Activated T-helper 17 cell treated with anti-CD3 and anti-CD28 coated beads, Interleukin-2, amount 50 U/mL, for 72 hours (primary cell): ENCODE results near the gene SKP1. TPM values are rescaled to one million over a fixed set of nuclear protein-coding genes. Genes with fewer than 3 reads are reported as not detected.

Experiments
- ATAC-seq: fragments of 150-1000 bp; cut with Tn5 transposase; replicated peaks from 2 replicates; pipeline ENCODE4 v1.10.0; 2021; ENCODE audit warnings: mild to moderate bottlenecking, moderate library complexity
- H3K27ac Mint-ChIP-seq: one replicate; pipeline ENCODE4 v1.8.0; 2022; ENCODE audit warnings: mixed read lengths
- H3K27me3 Mint-ChIP-seq: one replicate; pipeline ENCODE4 v1.8.0; 2022; ENCODE audit warnings: mixed read lengths
- H3K36me3 Mint-ChIP-seq: one replicate; pipeline ENCODE4 v1.8.0; 2022; ENCODE audit warnings: low read depth, mild to moderate bottlenecking, mixed read lengths
- H3K4me1 Mint-ChIP-seq: one replicate; pipeline ENCODE4 v1.8.0; 2022; ENCODE audit warnings: mixed read lengths
- H3K4me3 Mint-ChIP-seq: one replicate; pipeline ENCODE4 v1.8.0; 2022; ENCODE audit warnings: mild to moderate bottlenecking, mixed read lengths
- H3K9me3 Mint-ChIP-seq: one replicate; pipeline ENCODE4 v1.8.0; 2022; ENCODE audit warnings: mixed read lengths
- total RNA-seq, 2 donors: library from RNA; stranded (reverse); gene quantifications; one replicate each; pipeline ENCODE4 v1.2.3, GENCODE V29; 2022

Gene SKP1
- total RNA-seq, 2 donors from 2014 or later, result 152 to 209 TPM

DNA sequence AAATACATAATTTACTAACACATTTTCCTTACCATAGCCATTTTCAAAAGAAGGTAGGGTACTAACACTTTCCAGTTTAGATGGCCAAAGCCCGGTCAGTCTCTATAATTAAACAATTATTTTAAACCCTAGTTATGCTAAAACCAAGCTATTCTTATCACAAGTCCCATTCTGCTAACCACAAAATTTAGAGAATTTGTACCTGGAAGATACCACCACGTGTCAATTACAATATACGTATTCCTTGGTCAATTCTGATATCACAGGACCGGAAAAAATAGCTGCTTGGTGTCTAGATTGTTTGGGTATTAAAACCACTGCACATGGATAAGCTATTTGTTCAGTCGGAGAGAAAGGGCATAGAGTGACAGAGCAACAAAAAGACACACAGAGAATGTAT lies 18.9 kb upstream of the SKP1 start:
- ATAC-seq, result no peak
- H3K4me1 Mint-ChIP-seq, result no peaks in the 10 kb centered on the region
- no peak overlapping the region for H3K27ac Mint-ChIP-seq
- no peaks in the 10 kb centered on the region for H3K27me3 Mint-ChIP-seq
- H3K36me3 Mint-ChIP-seq, result peaks cover 67% of the 10 kb centered on the region
- H3K4me3 Mint-ChIP-seq, result no peak overlapping the region
- no peaks in the 10 kb centered on the region for H3K9me3 Mint-ChIP-seq

DNA sequence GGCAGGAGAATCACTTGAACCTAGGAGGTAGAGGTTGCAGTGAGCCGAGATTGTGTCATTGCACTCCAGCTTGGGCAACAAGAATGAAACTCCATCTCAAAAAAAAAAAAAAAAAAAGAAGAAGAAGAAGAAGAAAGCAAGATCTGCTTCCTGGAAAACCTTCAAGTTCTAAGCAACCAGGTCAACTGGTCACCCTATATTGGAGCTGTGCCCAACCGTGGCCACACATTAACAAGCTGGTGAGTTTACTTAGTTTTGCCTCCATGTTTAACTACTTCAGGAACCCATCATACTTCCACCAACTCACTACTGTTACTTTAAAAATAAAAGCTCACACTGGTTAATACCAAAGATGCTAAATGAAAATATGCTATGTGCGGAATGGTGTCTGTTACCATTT lies 12.3 kb upstream of the SKP1 start:
- H3K4me1 Mint-ChIP-seq, result no peaks in the 10 kb centered on the region
- H3K36me3 Mint-ChIP-seq, result peaks cover under 1% of the 10 kb centered on the region
- no peak overlapping the region for H3K4me3 Mint-ChIP-seq
- no peak overlapping the region for H3K27ac Mint-ChIP-seq
- no peaks in the 10 kb centered on the region for H3K9me3 Mint-ChIP-seq
- no peaks in the 10 kb centered on the region for H3K27me3 Mint-ChIP-seq
- ATAC-seq, result no peak

DNA sequence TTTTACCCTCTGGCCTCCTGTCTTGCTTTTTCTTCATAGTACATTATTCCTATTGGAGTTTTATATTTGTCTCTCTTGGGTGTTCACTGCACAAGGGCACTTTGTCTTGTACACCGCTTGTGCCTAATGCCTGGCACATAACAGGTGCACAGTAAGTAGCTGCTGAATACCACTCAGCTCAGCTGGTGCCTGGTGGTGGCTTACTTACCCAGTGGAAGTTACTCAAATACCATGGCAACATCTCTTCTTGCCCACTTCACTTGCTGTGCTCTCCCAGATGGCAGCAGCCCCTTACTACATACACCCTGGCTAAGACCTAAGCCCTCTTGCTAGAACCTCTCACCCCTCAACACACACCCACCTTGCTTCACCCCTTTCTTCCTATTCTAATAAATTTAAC lies 11.3 kb upstream of the SKP1 start:
- no peak overlapping the region for H3K4me3 Mint-ChIP-seq
- no peaks in the 10 kb centered on the region for H3K9me3 Mint-ChIP-seq
- no peaks in the 10 kb centered on the region for H3K36me3 Mint-ChIP-seq

DNA sequence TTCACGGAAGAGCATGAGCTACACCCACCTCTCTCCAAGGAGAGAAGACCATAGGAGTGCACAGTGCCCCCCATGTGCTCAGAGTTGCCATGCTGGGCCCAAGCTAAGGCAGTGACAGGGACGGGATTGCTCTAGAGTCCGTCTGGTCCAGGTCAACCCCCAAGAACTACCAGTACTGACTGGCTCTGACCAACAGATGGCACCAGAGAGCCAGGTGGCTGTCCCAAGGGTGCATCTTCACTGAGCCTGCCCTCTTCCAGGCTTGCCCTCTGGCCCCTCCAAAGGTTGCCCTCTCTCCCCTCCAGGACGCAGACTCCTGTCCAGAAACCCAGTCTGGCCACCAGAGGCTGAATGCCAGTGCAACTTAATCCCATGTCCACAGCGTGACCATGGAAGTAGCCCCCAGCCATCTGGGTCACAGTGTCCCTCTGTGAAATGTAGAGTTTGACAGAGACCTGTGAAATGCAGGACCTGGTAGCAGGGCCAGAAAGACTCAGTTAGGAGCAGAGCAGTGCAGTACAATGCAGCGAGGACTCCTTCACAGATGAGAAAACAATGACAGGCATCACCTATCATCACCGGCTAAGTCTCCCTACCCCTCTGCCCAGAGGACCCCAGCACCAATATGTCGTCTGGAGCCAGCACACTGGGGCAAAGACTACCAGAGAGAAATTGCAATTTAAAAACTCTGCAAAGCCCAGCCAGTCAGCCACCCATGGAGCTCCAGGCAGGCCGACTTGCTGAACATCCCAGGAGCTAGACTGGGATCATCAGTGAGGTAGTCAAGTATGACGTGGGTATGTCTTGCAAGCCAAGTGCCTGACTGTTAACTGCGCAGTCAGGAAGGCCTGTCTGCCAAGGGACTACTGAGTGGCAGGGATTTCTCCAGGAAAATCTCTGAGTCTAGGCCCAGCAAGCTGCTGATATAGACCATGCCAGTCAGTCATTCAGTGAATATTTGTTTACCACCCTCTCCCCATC lies 7.7 kb upstream of the SKP1 start:
- H3K27ac Mint-ChIP-seq, result no peak overlapping the region

More for the DNA sequence above, 11.3 kb upstream of the SKP1 start:
- no peak for ATAC-seq
- no peak overlapping the region for H3K27ac Mint-ChIP-seq
- H3K27me3 Mint-ChIP-seq, result no peaks in the 10 kb centered on the region
- H3K4me1 Mint-ChIP-seq, result no peaks in the 10 kb centered on the region

DNA sequence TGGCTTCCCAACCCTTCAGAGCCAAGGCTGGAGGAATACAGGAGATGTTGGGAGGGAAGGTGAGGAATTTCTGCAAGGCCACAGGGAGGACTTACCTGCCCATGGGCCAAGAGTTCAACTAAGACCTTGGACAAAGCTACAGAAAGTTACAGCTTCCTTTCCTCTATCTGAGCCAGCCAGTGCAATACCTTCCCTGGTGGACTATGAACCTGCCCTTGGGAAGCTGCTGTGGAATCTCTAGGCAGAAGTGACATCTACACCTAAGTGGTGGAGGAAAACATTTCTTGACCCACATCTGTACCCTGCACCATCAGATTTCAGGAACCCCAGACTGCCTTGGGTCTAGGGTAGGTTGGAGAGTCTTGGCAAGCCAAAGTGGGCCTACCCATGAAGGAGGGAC lies 6.7 kb upstream of the SKP1 start:
- no peak overlapping the region for H3K4me3 Mint-ChIP-seq
- H3K27me3 Mint-ChIP-seq, result no peaks in the 10 kb centered on the region
- no peaks in the 10 kb centered on the region for H3K36me3 Mint-ChIP-seq
- H3K27ac Mint-ChIP-seq, result no peak overlapping the region
- ATAC-seq, result no peak
- no peaks in the 10 kb centered on the region for H3K4me1 Mint-ChIP-seq
- H3K9me3 Mint-ChIP-seq, result no peaks in the 10 kb centered on the region

More for the DNA sequence above, 7.7 kb upstream of the SKP1 start:
- Mint-ChIP-seq H3K9me3 (no peaks in the 10 kb centered on the region), H3K27me3 (no peaks in the 10 kb centered on the region), H3K4me3 (no peak overlapping the region), H3K36me3 (no peaks in the 10 kb centered on the region), H3K4me1 (no peaks in the 10 kb centered on the region)
- ATAC-seq, result peak; percentile 96

DNA sequence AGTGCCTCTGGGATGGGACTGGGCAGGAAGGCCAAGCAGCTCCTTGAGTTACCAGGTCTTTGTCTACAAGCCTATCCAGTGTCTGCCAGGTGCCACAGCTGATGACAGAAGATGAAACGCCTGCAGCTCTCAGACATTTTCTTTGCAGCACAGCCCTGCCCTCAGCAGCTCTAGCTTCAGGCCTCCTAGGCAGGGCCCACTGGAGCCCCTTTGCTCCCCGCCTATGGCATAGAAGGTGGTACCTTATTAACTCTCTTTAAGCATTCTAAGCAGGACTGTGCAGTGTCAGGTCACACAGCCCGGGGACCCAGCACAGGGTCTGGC lies 1.3 kb upstream of the SKP1 start:
- H3K4me3 Mint-ChIP-seq, result peak overlapping the region; percentile 97
- no peak for ATAC-seq
- no peaks in the 10 kb centered on the region for H3K9me3 Mint-ChIP-seq
- no peaks in the 10 kb centered on the region for H3K27me3 Mint-ChIP-seq
- peaks cover 32% of the 10 kb centered on the region for H3K36me3 Mint-ChIP-seq
- peaks cover 11% of the 10 kb centered on the region for H3K4me1 Mint-ChIP-seq
- H3K27ac Mint-ChIP-seq, result peak overlapping the region; percentile 98

DNA sequence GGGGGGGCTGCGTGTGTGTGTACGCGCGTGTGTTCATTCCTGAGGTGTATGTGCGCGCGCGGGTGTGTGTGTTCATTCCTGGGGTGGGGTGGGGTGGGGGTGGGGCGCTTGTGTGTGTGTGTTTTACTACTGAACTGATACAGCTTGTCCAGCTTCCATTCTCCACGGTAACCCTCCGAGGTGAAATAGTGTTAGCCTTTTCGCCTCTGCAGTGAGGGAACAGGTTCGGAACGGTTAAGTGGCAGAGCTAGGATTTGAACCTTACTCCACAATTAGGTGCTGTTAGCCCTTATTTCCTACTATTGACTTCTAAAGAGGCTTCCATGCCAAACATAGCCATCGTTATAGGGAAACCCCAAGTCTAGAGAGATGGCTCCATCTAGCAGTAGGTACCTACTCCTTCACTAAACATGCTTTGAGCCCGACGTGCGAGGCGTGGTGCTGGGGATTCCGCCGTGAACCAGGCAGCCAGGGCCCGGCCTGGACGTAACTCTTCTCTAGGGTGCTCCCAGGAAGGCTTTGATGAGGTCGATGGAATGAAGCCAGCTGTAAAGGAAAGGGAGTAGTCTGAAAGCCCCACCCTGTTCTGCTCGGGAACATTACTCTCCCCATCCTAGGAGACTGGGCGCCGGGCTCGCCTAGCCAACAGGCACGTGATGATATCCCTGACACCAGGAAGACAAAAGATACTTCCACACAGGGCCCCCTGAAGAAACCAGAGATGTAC lies 782 bp upstream of the SKP1 start:
- Mint-ChIP-seq H3K36me3 (peaks cover 37% of the 10 kb centered on the region), H3K9me3 (no peaks in the 10 kb centered on the region), H3K4me3 (peak overlapping the region; percentile 97), H3K27me3 (no peaks in the 10 kb centered on the region), H3K4me1 (peaks cover 11% of the 10 kb centered on the region), H3K27ac (peak overlapping the region; percentile 98)
- ATAC-seq, result peak; percentile 22

DNA sequence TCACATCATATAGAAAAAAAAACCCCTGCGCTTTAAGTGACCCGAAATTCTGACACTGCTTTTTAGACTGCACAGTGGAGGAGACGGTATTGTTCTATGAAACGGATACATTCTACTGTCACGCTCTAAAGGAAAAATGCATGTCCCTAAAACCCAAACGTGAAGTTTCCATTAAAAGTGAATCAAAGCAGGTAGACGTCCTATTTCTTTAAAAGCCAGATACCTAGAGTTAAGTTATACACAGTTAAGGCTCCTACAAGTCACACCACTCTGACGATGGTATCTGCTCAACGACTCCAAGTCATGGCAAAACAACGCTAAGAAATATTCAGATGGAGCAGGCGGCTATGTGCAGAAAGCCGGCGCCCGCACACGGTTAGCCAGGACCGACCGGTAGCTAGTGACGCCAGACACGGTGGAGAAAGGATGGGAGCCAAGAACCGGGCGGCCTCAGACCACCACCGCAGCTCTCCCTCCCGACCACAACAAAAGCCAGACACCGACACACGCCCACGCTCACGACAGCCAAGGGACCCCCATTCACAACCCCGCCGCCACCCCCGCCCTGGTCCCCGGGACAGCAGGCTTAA lies 734 bp downstream of the SKP1 start:
- H3K27ac Mint-ChIP-seq, result peak overlapping the region; percentile 98
- peak; percentile 40 for ATAC-seq
- no peaks in the 10 kb centered on the region for H3K9me3 Mint-ChIP-seq
- peaks cover 22% of the 10 kb centered on the region for H3K4me1 Mint-ChIP-seq
- peaks cover 52% of the 10 kb centered on the region for H3K36me3 Mint-ChIP-seq
- H3K4me3 Mint-ChIP-seq, result peak overlapping the region; percentile 97
- H3K27me3 Mint-ChIP-seq, result no peaks in the 10 kb centered on the region

DNA sequence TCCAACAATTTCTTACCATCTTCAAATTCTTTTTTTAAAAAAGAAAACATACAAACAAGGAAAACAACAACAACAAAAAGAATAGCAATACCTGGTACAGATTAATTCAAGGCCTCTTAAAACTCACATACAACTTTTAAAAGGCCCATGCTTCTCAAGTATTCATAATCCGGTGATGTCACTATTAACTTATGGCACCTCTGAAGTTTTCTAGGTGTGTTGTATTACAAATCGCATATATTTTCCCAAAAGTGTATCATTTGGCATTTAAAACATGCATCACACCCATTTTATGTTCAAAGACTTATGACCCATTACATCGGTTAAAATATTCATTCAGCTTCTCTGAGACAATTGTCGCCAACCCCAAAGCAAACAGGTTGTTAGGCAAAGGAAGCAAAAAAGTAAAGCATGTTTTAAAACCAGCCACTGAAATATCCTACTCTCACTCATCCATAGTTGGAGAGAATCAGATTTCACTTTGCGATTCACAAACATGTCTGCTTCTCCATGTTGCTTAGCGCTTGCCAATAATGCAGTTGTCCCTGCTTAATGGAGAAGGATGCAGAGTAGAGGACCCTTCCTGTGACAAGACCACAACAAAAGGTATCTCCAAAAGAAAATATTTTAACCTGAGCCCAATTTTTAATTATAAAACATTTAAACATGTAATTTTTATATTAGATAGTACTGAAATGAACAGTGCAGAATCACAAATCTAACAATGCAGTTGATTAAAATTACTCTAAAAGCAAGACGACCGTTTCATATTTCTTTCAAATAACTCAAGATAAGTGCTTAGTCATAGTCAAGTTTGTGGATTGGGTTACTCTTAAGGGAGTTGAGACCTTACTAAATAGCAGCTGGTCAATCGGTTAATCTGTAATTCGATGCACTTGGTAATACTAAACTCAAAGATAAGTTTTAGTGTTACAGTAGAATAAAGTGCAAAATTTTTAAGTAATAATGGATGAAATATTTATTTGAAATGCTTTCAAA lies 1.6 kb downstream of the SKP1 start:
- peak overlapping the region; percentile 98 for H3K27ac Mint-ChIP-seq
- ATAC-seq, result no peak
- no peaks in the 10 kb centered on the region for H3K27me3 Mint-ChIP-seq
- peaks cover 61% of the 10 kb centered on the region for H3K36me3 Mint-ChIP-seq
- no peaks in the 10 kb centered on the region for H3K9me3 Mint-ChIP-seq
- peak overlapping the region; percentile 97 for H3K4me3 Mint-ChIP-seq
- H3K4me1 Mint-ChIP-seq, result peaks cover 22% of the 10 kb centered on the region

DNA sequence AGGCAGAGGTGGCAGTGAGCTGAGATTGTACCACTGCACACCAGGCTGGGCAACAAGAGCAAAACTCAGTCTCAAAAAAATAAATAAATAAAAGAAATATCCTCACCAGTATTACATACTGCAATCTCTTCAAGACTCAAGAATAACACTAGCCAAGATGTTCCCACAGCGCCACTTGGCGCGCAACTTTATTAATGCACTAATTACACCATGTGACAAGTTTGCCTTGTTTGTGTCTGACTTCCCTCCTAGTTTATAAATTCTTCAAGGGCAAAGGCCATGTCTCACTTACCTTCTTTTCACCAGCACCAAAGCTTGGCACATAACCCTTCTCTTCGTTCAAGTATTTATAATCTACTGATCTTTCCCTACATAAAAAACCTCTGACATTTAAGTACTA lies 4.8 kb downstream of the SKP1 start:
- H3K27ac Mint-ChIP-seq, result peak overlapping the region; percentile 25
- no peak for ATAC-seq
- no peak overlapping the region for H3K4me3 Mint-ChIP-seq
- H3K9me3 Mint-ChIP-seq, result no peaks in the 10 kb centered on the region
- peaks cover 31% of the 10 kb centered on the region for H3K4me1 Mint-ChIP-seq
- H3K36me3 Mint-ChIP-seq, result peaks cover 90% of the 10 kb centered on the region
- no peaks in the 10 kb centered on the region for H3K27me3 Mint-ChIP-seq

DNA sequence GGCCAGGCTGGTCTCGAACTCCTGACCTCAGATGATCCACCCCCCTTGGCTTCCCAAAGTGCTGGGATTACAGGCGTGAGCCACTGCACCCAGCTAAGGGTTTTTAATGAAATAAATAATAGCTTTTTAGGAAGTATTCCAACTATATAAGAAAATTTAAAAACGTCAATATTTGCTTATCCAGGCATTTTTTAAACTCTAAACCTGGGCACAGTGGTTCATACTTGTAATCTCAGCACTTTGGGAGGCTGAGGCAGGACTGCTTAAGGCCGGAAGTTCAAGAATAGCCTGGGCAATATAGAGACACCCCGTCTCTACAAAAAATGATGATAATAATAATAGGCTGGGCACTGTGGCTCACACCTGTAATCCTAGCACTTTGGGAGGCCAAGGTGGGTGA lies 14.2 kb downstream of the SKP1 start:
- peaks cover 13% of the 10 kb centered on the region for H3K4me1 Mint-ChIP-seq
- peaks cover 99% of the 10 kb centered on the region for H3K36me3 Mint-ChIP-seq
- H3K27me3 Mint-ChIP-seq, result no peaks in the 10 kb centered on the region
- no peaks in the 10 kb centered on the region for H3K9me3 Mint-ChIP-seq
- no peak overlapping the region for H3K27ac Mint-ChIP-seq
- no peak overlapping the region for H3K4me3 Mint-ChIP-seq
- no peak for ATAC-seq

DNA sequence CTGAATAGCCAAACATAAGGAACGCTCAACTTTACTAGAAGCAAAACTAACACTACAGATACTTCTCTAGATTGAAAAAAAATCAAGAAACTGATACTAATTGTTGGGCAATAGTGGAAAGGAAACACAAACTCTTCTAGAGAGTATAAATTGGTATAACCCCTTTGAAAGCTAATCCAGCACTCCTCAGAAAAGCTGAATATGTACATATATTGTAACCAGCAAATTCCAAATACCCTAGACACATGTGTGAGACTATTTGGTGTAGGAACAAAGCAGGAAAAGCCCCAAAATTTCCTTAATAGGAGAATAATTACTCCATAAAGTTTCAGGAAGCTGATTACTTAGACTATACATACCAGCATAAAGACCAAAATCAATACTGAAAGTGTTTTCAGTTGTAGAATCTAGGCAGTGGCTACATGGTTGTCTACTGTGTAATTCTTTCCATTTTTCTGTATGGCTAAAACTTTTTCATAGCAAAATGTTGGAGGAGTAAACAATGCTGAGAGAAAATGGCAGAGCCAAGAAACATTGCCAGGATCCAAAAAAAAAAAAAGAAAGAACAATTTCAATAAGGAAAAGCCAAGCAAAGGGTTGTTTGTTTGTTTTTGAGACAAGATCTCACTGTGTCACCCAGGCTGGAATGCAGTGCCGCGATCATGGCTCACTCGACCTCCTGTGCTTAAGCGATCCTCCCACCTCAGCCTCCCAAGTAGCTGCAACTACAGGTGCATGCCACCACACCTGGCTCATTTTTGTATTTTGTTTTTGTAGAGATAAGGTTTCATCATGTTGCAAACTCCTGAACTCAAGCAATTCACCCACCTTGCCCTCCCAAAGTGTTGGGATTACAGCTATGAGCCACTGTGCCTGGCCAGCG lies 15.0 kb downstream of the SKP1 start:
- Mint-ChIP-seq H3K4me1 (peaks cover 13% of the 10 kb centered on the region), H3K27me3 (no peaks in the 10 kb centered on the region), H3K36me3 (peaks cover 99% of the 10 kb centered on the region), H3K27ac (peak overlapping the region; percentile 68), H3K4me3 (peak overlapping the region; percentile 20), H3K9me3 (no peaks in the 10 kb centered on the region)
- ATAC-seq, result peak; percentile 72

DNA sequence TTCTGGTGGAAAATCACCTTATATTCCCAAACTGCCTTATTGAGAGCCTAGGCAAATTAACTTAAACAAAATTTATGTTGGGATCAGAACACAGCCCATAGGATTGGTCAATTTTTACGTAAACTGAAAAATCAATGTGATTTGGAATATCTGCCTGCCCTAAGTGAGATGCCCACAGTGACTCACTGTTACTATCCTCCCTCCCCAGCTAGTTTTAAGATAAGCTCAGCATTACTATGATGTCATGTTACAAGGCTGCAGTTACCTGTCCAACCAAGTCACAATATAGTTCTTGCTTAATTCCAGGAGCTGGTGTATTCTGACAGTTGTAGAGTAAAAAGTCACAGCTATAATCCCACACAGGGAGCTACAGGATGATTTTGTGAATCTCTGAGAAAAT lies 23.1 kb downstream of the SKP1 start:
- Mint-ChIP-seq H3K4me1 (peaks cover 21% of the 10 kb centered on the region), H3K4me3 (no peak overlapping the region)

More for the DNA sequence above, 23.1 kb downstream of the SKP1 start:
- Mint-ChIP-seq H3K27ac (no peak overlapping the region), H3K27me3 (no peaks in the 10 kb centered on the region), H3K9me3 (no peaks in the 10 kb centered on the region), H3K36me3 (peaks cover 100% of the 10 kb centered on the region)
- ATAC-seq, result peak; percentile 60
